PC-9 (cell line): Measurements from ENCODE around the gene PPP1R9A. TPM values are rescaled to one million over a fixed set of nuclear protein-coding genes. Genes with fewer than 3 reads are reported as not detected.

Experiments used
- BruUV-seq: library from RNA; stranded (reverse); fragments of 400-500 nt; replicated peaks from 2 replicates; lab custom pipeline; 2021; lab: Mats Ljungman, UMichigan
- CTCF ChIA-PET: fragments of 300-600 bp; sonication (Branson Sonifier 250); formaldehyde crosslinking; loops from one replicate; lab custom pipeline; 2022; ENCODE audit warnings: antibody characterized with exemption; lab: Charles Lee
- POLR2A ChIA-PET: fragments of 300-600 bp; sonication (Branson Sonifier 250); formaldehyde crosslinking; loops from one replicate; lab custom pipeline; 2022; ENCODE audit warnings: antibody characterized with exemption; ENCODE audit not compliant: unreplicated experiment; lab: Charles Lee
- DNase-seq, 2 experiments: peaks; one replicate each; pipeline versions ENCODE4 v3.0.0 to v3.0.0-alpha.2; 2015 to 2022; ENCODE audit warnings: mixed read lengths in 1 of 2
- H2AFZ ChIP-seq: fragments of 200-600 bp; sonication (generic); 2 replicates; pipeline ENCODE4 v1.8.1; 2017; ENCODE audit warnings: antibody characterized with exemption
- H3F3A ChIP-seq: fragments of 200-600 bp; sonication (generic); 2 replicates; pipeline ENCODE4 v1.8.1; 2017; ENCODE audit warnings: antibody characterized with exemption, mild to moderate bottlenecking, low read depth; ENCODE audit not compliant: insufficient read depth
- H3K27ac ChIP-seq: fragments of 200-600 bp; sonication (generic); 2 replicates; pipeline ENCODE4 v1.6.1; 2016; ENCODE audit warnings: mixed run types
- H3K27me3 ChIP-seq: fragments of 200-600 bp; sonication (generic); 2 replicates; pipeline ENCODE4 v1.6.1; 2016; ENCODE audit warnings: low read depth, mixed run types; ENCODE audit not compliant: insufficient read depth
- H3K36me3 ChIP-seq: fragments of 200-600 bp; sonication (generic); 2 replicates; pipeline ENCODE4 v1.6.1; 2016; ENCODE audit warnings: low read depth, mixed run types
- H3K4me1 ChIP-seq: fragments of 200-600 bp; sonication (generic); replicated peaks from 2 replicates; pipeline ENCODE4 v1.6.1; 2016; ENCODE audit warnings: mixed run types; ENCODE audit not compliant: insufficient read depth
- H3K4me2 ChIP-seq: fragments of 200-600 bp; sonication (generic); 2 replicates; pipeline ENCODE4 v1.6.1; 2017; ENCODE audit warnings: mixed run types
- H3K4me3 ChIP-seq: fragments of 200-600 bp; sonication (generic); 2 replicates; pipeline ENCODE4 v1.6.1; 2016; ENCODE audit warnings: mixed run types
- H3K79me2 ChIP-seq: fragments of 200-600 bp; sonication (generic); 2 replicates; pipeline ENCODE4 v1.6.1; 2017; ENCODE audit warnings: low read depth, mixed run types
- H3K9me2 ChIP-seq: fragments of 200-600 bp; sonication (generic); 2 replicates; pipeline ENCODE4 v1.8.1; 2017; ENCODE audit warnings: mild to moderate bottlenecking; ENCODE audit not compliant: insufficient read depth
- H3K9me3 ChIP-seq: fragments of 200-600 bp; sonication (generic); 2 replicates; pipeline ENCODE4 v1.8.1; 2016; ENCODE audit warnings: low read depth; ENCODE audit not compliant: insufficient read depth
- H4K20me1 ChIP-seq: fragments of 200-600 bp; sonication (generic); 2 replicates; pipeline ENCODE4 v1.8.1; 2017; ENCODE audit not compliant: insufficient read depth
- CTCF ChIP-seq: fragments of 200-600 bp; sonication (generic); conservative IDR thresholded peaks from 2 replicates; pipeline ENCODE4 v1.6.1; 2017; ENCODE audit warnings: mixed run types, antibody characterized with exemption, mild to moderate bottlenecking, moderate library complexity
- EZH2 ChIP-seq: fragments of 200-600 bp; sonication (generic); IDR thresholded peaks from 2 replicates; pipeline ENCODE4 v1.8.0; 2017; ENCODE audit warnings: antibody characterized with exemption, low read depth
- intact Hi-C: fragments of 100-400 bp; cut with micrococcal nuclease; formaldehyde crosslinking; loops from one replicate; pipeline ENCODE4 v1.10.0; 2022; ENCODE audit not compliant: unreplicated experiment
- total RNA-seq: library from RNA; stranded (reverse); gene quantifications from 2 replicates; pipeline ENCODE4 v1.2.3, GENCODE V29; 2021

Gene PPP1R9A
- total RNA-seq, 1 experiment from 2014 or later: 11.5 TPM

GRCh38 chr7:94995921-94996320 is 88.5 kb downstream of the PPP1R9A start:
- no TSS peak for BruUV-seq

GRCh38 chr7:94996369-94996768 is 89.0 kb downstream of the PPP1R9A start:
- no peak overlapping the region for H3K27ac ChIP-seq
- no peak overlapping the region for H3K4me3 ChIP-seq
- ChIA-PET CTCF (interaction anchor here (0.5 kb wide), 1 partner anchor 341 kb away, joined by 9 read pairs; no protein-coding TSS in a partner anchor), POLR2A (no interaction called here)
- no peaks in the 10 kb centered on the region for H3K36me3 ChIP-seq
- no peaks in the 10 kb centered on the region for H3K4me1 ChIP-seq
- no peaks in the 10 kb centered on the region for H3F3A ChIP-seq
- intact Hi-C loops: no loop called here
- DNase-seq: no peak
- no peak overlapping the region for H2AFZ ChIP-seq
- no peaks in the 10 kb centered on the region for H3K9me2 ChIP-seq
- no peaks in the 10 kb centered on the region for H3K79me2 ChIP-seq
- TF ChIP-seq EZH2 (no peak), CTCF (no peak)
- H3K27me3 ChIP-seq: no peaks in the 10 kb centered on the region
- no peak overlapping the region for H3K4me2 ChIP-seq
- BruUV-seq: no TSS peak
- no peaks in the 10 kb centered on the region for H3K9me3 ChIP-seq
- no peaks in the 10 kb centered on the region for H4K20me1 ChIP-seq

More at GRCh38 chr7:94995921-94996320, 88.5 kb downstream of the PPP1R9A start:
- TF ChIP-seq CTCF: no peak
- TF ChIP-seq EZH2: no peak
- POLR2A ChIA-PET: no interaction called here
- Histone ChIP-seq H3K27ac (no peak overlapping the region), H2AFZ (no peak overlapping the region), H3K27me3 (no peaks in the 10 kb centered on the region), H3K4me3 (no peak overlapping the region), H3K36me3 (no peaks in the 10 kb centered on the region), H4K20me1 (no peaks in the 10 kb centered on the region), H3K79me2 (no peaks in the 10 kb centered on the region), H3K4me2 (no peak overlapping the region), H3K9me3 (no peaks in the 10 kb centered on the region), H3F3A (no peaks in the 10 kb centered on the region), H3K4me1 (no peaks in the 10 kb centered on the region), H3K9me2 (no peaks in the 10 kb centered on the region)
- DNase-seq: no peak
- CTCF ChIA-PET: interaction anchor here (0.5 kb wide), 1 partner anchor 341 kb away, joined by 9 read pairs; no protein-coding TSS in a partner anchor
- intact Hi-C loops: no loop called here

GRCh38 chr7:94997547-94997946 is 90.2 kb downstream of the PPP1R9A start:
- Histone ChIP-seq H3K4me2 (no peak overlapping the region), H3K36me3 (no peaks in the 10 kb centered on the region), H3K79me2 (no peaks in the 10 kb centered on the region), H2AFZ (no peak overlapping the region), H3K9me2 (no peaks in the 10 kb centered on the region), H3K9me3 (no peaks in the 10 kb centered on the region), H3K4me3 (no peak overlapping the region), H3K27me3 (no peaks in the 10 kb centered on the region), H4K20me1 (no peaks in the 10 kb centered on the region), H3F3A (no peaks in the 10 kb centered on the region), H3K4me1 (no peaks in the 10 kb centered on the region), H3K27ac (no peak overlapping the region)
- intact Hi-C loops: no loop called here
- POLR2A ChIA-PET: no interaction called here
- no TSS peak for BruUV-seq
- CTCF ChIA-PET: no interaction called here
- TF ChIP-seq EZH2: no peak
- no peak for TF ChIP-seq CTCF
- DNase-seq: no peak
